HCT116 (cell line): ENCODE measurements around the gene METTL24.

Source experiments
- ATF3 ChIP-seq: IDR thresholded peaks from 2 replicates; pipeline ENCODE4 v1.6.1; 2012
- CEBPB ChIP-seq: IDR thresholded peaks from 2 replicates; pipeline ENCODE4 v1.6.1; 2012; ENCODE audit warnings: low read depth
- ELF1 ChIP-seq: IDR thresholded peaks from 2 replicates; pipeline ENCODE4 v1.6.1; 2012; ENCODE audit warnings: low read depth, borderline replicate concordance
- EZH2 ChIP-seq: fragments of 200-600 bp; sonication (generic); IDR thresholded peaks from 2 replicates; pipeline ENCODE4 v1.6.1; 2017; ENCODE audit warnings: antibody characterized with exemption, mixed run types
- MAX ChIP-seq: IDR thresholded peaks from 2 replicates; pipeline ENCODE4 v1.6.1; 2012
- POLR2A ChIP-seq: IDR thresholded peaks from 2 replicates; pipeline ENCODE4 v1.7.0; 2011; ENCODE audit warnings: borderline replicate concordance; ENCODE audit not compliant: insufficient read depth, insufficient read length; ENCODE audit errors: extremely low read depth
- RAD21 ChIP-seq: IDR thresholded peaks from 2 replicates; pipeline ENCODE4 v1.6.1; 2012; ENCODE audit warnings: low read depth, mild to moderate bottlenecking
- SP1 ChIP-seq: IDR thresholded peaks from 2 replicates; pipeline ENCODE4 v1.6.1; 2012; ENCODE audit warnings: low read depth
- TCF7L2 ChIP-seq: IDR thresholded peaks from 2 replicates; pipeline ENCODE4 v1.7.0; 2011; ENCODE audit warnings: borderline replicate concordance, inconsistent platforms; ENCODE audit not compliant: insufficient read depth, insufficient read length; ENCODE audit errors: extremely low read depth
- YY1 ChIP-seq: IDR thresholded peaks from 2 replicates; pipeline ENCODE4 v1.6.1; 2011; ENCODE audit warnings: low read length, low read depth, moderate library complexity, mild to moderate bottlenecking; ENCODE audit not compliant: insufficient replicate concordance; ENCODE audit errors: extremely low read depth
- ZFX ChIP-seq: fragments of 450-650 bp; IDR thresholded peaks from 2 replicates; pipeline ENCODE4 v1.6.1; 2017
- TF ChIP-seq, protein P1 (sequence below), 3 experiments: fragments of 200-600 bp in 1 of 3; sonication (generic) in 1 of 3; IDR thresholded peaks in 2 of 3; conservative IDR thresholded peaks in 1 of 3; 2 replicates each; pipeline ENCODE4 v1.5.1; 2012 to 2017; ENCODE audit warnings: low read depth in 2 of 3, low read length in 2 of 3, antibody characterized with exemption in 1 of 3, borderline replicate concordance in 1 of 3, control low read depth in 1 of 3, mild to moderate bottlenecking in 1 of 3, mixed read lengths in 1 of 3, mixed run types in 1 of 3, moderate library complexity in 1 of 3; ENCODE audit not compliant: insufficient read depth in 1 of 3
- TF ChIP-seq, protein P2 (sequence below): IDR thresholded peaks from 2 replicates; pipeline ENCODE4 v1.6.1; 2011; ENCODE audit warnings: mild to moderate bottlenecking, low read length, moderate library complexity; ENCODE audit not compliant: insufficient replicate concordance; ENCODE audit errors: extremely low read depth

GRCh38 chr6:110232450-110232849 lies 125.7 kb downstream of the METTL24 start:
- TF ChIP-seq RAD21 (no peak), POLR2A (no peak), TCF7L2 (no peak), ZFX (no peak), YY1 (no peak), ELF1 (no peak), ATF3 (no peak), SP1 (no peak), CEBPB (no peak), MAX (no peak), EZH2 (no peak)
- TF ChIP-seq, protein P1, sequence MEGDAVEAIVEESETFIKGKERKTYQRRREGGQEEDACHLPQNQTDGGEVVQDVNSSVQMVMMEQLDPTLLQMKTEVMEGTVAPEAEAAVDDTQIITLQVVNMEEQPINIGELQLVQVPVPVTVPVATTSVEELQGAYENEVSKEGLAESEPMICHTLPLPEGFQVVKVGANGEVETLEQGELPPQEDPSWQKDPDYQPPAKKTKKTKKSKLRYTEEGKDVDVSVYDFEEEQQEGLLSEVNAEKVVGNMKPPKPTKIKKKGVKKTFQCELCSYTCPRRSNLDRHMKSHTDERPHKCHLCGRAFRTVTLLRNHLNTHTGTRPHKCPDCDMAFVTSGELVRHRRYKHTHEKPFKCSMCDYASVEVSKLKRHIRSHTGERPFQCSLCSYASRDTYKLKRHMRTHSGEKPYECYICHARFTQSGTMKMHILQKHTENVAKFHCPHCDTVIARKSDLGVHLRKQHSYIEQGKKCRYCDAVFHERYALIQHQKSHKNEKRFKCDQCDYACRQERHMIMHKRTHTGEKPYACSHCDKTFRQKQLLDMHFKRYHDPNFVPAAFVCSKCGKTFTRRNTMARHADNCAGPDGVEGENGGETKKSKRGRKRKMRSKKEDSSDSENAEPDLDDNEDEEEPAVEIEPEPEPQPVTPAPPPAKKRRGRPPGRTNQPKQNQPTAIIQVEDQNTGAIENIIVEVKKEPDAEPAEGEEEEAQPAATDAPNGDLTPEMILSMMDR (IDR thresholded peaks at IDR 0.05 in 2 of 3, conservative IDR thresholded peaks at IDR 0.05 in 1 of 3; ENCODE audit: borderline replicate concordance in 1 of 3, insufficient read depth in 1 of 3, low read depth in 2 of 3, low read length in 2 of 3) = no peak
- TF ChIP-seq, protein P2, sequence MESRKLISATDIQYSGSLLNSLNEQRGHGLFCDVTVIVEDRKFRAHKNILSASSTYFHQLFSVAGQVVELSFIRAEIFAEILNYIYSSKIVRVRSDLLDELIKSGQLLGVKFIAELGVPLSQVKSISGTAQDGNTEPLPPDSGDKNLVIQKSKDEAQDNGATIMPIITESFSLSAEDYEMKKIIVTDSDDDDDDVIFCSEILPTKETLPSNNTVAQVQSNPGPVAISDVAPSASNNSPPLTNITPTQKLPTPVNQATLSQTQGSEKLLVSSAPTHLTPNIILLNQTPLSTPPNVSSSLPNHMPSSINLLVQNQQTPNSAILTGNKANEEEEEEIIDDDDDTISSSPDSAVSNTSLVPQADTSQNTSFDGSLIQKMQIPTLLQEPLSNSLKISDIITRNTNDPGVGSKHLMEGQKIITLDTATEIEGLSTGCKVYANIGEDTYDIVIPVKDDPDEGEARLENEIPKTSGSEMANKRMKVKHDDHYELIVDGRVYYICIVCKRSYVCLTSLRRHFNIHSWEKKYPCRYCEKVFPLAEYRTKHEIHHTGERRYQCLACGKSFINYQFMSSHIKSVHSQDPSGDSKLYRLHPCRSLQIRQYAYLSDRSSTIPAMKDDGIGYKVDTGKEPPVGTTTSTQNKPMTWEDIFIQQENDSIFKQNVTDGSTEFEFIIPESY = no peak
